Brain pericyte (primary cell): ENCODE data around the gene SAP25.

Experiments
- DNase-seq: peaks from one replicate; pipeline ENCODE4 v3.0.0-alpha.2; 2012; ENCODE audit warnings: low read depth, low spot score

Gene SAP25

GRCh38 chr7:100573691-100574361, at the start of gene SAP25:
Gene SAP25, minus strand, starts transcription at chr7:100573900. Its CDS starts 158 bp downstream, at chr7:100573742.
- DNase-seq, result no peak

GRCh38 chr7:100621554-100621953, 47.9 kb upstream of the SAP25 start:
- no peak for DNase-seq

GRCh38 chr7:100620804-100621203, 47.1 kb upstream of the SAP25 start:
- DNase-seq, result no peak

GRCh38 chr7:100620239-100620638, 46.5 kb upstream of the SAP25 start:
- DNase-seq, result no peak

GRCh38 chr7:100614308-100614861, 40.7 kb upstream of the SAP25 start:
- no peak for DNase-seq

- no peak for DNase-seq
Measured at GRCh38 chr7:100613412-100614175, 39.9 kb upstream of the SAP25 start.

GRCh38 chr7:100612730-100613390, 39.2 kb upstream of the SAP25 start:
- no peak for DNase-seq

GRCh38 chr7:100611983-100612729, 38.5 kb upstream of the SAP25 start, which contains the start of gene MOSPD3:
Gene MOSPD3, plus strand, starts transcription at chr7:100612540. Its CDS starts 252 bp downstream, at chr7:100612792.
- peak; percentile 99 for DNase-seq

GRCh38 chr7:100609958-100610357, 36.3 kb upstream of the SAP25 start:
- no peak for DNase-seq

- no peak for DNase-seq
Measured at GRCh38 chr7:100607111-100607510, 33.4 kb upstream of the SAP25 start.

- no peak for DNase-seq
Measured at GRCh38 chr7:100606313-100606712, 32.6 kb upstream of the SAP25 start.

- DNase-seq, result no peak
Measured at GRCh38 chr7:100604976-100605911, 31.5 kb upstream of the SAP25 start.

- DNase-seq, result no peak
Measured at GRCh38 chr7:100604028-100604975, 30.6 kb upstream of the SAP25 start.

- no peak for DNase-seq
Measured at GRCh38 chr7:100603726-100604027, 30.0 kb upstream of the SAP25 start.

- peak; percentile 44 for DNase-seq
Measured at GRCh38 chr7:100602889-100603725, 29.4 kb upstream of the SAP25 start.

- DNase-seq, result no peak
Measured at GRCh38 chr7:100600730-100601038, 27.0 kb upstream of the SAP25 start.

GRCh38 chr7:100599911-100600729, 26.4 kb upstream of the SAP25 start:
- DNase-seq, result no peak

GRCh38 chr7:100598425-100598824, 24.7 kb upstream of the SAP25 start:
- no peak for DNase-seq
